ENCODE data around the gene TOM1. TPM values are rescaled to one million over a fixed set of nuclear protein-coding genes. Genes with fewer than 3 reads are reported as not detected.

Gene TOM1
- total RNA-seq, 1 donor from 2014 or later, result 120 TPM

DNA sequence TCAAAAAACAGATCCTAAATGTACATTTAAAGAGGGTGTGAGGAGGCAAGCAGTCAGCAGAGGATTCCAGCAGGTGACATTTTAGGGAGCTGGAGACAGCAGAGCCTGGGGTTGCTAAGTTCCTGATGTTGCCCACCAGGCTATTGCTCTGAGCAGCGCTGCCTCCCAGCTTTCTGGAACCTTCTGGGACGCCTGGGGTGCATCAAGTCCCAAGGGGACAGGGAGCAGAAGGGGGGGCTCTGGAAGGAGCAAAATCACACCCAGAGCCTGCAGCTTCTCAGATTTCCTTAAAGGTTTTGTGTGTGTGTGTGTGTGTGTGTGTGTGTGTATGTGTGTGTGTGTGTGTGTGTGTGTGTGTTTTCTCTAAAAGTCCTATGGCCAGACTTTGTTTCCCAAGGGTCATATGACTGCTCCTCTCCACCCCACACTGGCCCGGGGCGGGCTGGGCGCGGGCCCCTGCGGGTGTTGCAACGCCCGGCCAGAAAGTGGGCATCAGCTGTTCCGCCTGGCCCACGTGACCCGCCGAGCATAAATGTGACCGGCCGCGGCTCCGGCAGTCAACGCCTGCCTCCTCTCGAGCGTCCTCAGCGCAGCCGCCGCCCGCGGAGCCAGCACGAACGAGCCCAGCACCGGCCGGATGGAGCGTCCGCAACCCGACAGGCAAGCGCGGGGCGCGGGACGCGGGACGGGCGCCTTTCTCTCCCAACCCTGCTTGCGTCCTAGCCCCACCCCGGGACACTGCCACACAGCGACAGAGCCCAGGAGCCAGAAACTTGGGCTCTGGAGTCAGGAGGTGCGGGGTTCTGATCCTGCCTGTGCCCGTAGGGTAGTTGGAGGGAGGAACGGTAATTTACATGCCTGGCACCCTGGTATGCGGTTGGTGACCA, 81.1 kb downstream of the TOM1 start, which contains the start of gene HMOX1:
Gene HMOX1 (plus strand): TSS at position 560 of the 887 bp plus-strand sequence. CDS start 78 bp downstream, at position 638.
- Histone ChIP-seq H3K4me3 (peak within 1 kb of the TSS; percentile 50 to 57), H3K27ac (peak within 1 kb of the TSS; percentile 75), H3K36me3 (no peaks in the 10 kb centered on the region), H3K27me3 (no peaks in the 10 kb centered on the region), H3K4me1 (peaks cover 33% of the 10 kb centered on the region), H3K9me3 (no peaks in the 10 kb centered on the region)
- DNase-seq (ENCODE audit: extremely low spot score in 2 of 2), result peak in 1 of 2 donors; percentile 95
- intact Hi-C loops (cut with DNase I), result no loop called here
- TF ChIP-seq, protein P1, sequence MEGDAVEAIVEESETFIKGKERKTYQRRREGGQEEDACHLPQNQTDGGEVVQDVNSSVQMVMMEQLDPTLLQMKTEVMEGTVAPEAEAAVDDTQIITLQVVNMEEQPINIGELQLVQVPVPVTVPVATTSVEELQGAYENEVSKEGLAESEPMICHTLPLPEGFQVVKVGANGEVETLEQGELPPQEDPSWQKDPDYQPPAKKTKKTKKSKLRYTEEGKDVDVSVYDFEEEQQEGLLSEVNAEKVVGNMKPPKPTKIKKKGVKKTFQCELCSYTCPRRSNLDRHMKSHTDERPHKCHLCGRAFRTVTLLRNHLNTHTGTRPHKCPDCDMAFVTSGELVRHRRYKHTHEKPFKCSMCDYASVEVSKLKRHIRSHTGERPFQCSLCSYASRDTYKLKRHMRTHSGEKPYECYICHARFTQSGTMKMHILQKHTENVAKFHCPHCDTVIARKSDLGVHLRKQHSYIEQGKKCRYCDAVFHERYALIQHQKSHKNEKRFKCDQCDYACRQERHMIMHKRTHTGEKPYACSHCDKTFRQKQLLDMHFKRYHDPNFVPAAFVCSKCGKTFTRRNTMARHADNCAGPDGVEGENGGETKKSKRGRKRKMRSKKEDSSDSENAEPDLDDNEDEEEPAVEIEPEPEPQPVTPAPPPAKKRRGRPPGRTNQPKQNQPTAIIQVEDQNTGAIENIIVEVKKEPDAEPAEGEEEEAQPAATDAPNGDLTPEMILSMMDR (IDR thresholded peaks at IDR 0.05), result no peak
- peak; percentile 81 to 91 for TF ChIP-seq POLR2AphosphoS5 (IDR thresholded peaks at IDR 0.05; ENCODE audit: insufficient read depth in 1 of 2, low read depth in 1 of 2)

DNA sequence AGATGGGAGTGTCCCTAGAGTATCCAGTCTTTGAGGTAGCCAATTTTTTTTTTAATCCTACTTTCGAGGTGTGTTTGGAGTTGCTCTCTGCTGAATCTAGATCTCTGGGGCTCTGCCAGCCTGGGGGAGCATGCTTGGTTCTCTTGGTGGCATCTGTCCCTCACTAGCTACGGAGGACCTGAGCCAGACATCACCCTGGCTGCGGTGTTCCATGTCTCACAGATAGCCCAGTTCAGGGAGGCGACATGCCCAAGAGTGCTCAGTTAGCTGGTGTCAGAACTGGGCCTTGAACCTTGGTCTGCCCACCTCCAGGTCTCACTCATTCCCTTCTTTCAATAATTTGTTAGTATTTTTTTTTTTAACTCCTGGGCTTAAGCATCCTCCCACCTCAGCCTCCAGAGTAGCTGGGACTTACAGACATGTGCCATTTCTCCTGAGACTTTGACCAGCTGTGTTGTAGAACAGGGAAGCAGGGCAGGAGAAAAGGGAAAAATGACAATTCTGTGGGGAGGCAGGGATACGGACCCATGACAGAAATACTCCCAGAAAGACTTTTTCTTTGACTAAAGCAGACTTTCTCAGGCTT, 81.8 kb downstream of the TOM1 start:
- H3K4me3 ChIP-seq, result peak overlapping the region; percentile 50 to 57
- H3K36me3 ChIP-seq, result peaks cover 0 to 1% of the 10 kb centered on the region in 2 donors
- TF ChIP-seq, protein P1 (IDR thresholded peaks at IDR 0.05), result no peak
- TF ChIP-seq POLR2A (IDR thresholded peaks at IDR 0.05) (no peak), POLR2AphosphoS5 (IDR thresholded peaks at IDR 0.05; ENCODE audit: insufficient read depth in 1 of 2, low read depth in 1 of 2) (no peak)
- no peak for DNase-seq (ENCODE audit: extremely low spot score in 2 of 2)
- H3K9me3 ChIP-seq, result no peaks in the 10 kb centered on the region
- no peaks in the 10 kb centered on the region for H3K27me3 ChIP-seq
- H3K27ac ChIP-seq, result peak overlapping the region; percentile 75
- intact Hi-C loops (cut with DNase I), result no loop called here
- H3K4me1 ChIP-seq, result peaks cover 28% of the 10 kb centered on the region

DNA sequence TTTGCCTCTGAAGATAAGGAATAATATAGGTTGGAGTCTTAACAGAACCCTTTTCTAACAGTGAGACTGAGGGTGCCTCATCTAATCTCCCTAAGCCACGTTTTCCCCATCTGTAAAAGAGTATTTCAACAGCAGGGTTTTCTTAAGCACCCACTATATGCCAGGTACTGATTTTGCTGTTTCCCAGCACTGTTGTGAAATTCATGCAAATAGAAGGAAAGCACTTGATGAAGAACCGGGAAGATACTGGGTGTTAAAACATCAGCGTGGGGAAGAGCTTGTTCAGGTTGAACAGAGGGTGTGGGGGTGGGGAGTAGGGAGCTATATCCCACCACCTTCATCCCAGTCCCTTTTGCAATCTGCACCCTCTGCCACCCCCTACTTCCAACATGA, 84.0 kb downstream of the TOM1 start:
- Histone ChIP-seq H3K4me3 (no peak overlapping the region), H3K9me3 (no peaks in the 10 kb centered on the region), H3K27ac (no peak overlapping the region), H3K36me3 (peaks cover 0 to 12% of the 10 kb centered on the region in 2 donors), H3K4me1 (peaks cover 14% of the 10 kb centered on the region), H3K27me3 (no peaks in the 10 kb centered on the region)
- intact Hi-C loops (cut with DNase I), result no loop called here
- DNase-seq (ENCODE audit: extremely low spot score in 2 of 2), result no peak
- TF ChIP-seq POLR2AphosphoS5 (IDR thresholded peaks at IDR 0.05; ENCODE audit: insufficient read depth in 1 of 2, low read depth in 1 of 2), result no peak
- no peak for TF ChIP-seq POLR2A (IDR thresholded peaks at IDR 0.05)
- TF ChIP-seq, protein P1 (IDR thresholded peaks at IDR 0.05), result no peak

DNA sequence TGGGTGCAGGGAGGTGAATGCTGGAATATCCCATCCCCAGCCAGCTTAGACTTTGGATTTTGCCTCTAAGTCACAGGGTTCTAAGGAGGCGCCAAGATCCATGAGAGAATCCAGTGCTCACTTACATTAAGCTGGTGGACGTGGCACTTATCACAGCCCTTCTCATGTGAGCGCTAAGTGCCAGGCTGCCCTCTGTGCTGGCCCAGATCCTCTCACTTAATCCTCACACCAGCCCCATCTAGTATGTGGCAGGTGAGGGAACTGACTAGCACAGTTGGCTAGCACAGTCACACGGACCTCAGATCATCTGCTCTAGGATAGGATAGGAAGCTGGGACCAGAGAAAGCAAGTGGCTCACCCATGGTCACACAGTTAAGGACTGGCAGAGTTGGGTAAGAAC, 84.8 kb downstream of the TOM1 start:
- TF ChIP-seq POLR2A (IDR thresholded peaks at IDR 0.05) (no peak), POLR2AphosphoS5 (IDR thresholded peaks at IDR 0.05; ENCODE audit: insufficient read depth in 1 of 2, low read depth in 1 of 2) (no peak)
- TF ChIP-seq, protein P1 (IDR thresholded peaks at IDR 0.05), result no peak
- intact Hi-C loops (cut with DNase I), result no loop called here

More for the DNA sequence above, 84.8 kb downstream of the TOM1 start:
- no peaks in the 10 kb centered on the region for H3K9me3 ChIP-seq
- H3K4me3 ChIP-seq, result no peak overlapping the region
- peaks cover 14% of the 10 kb centered on the region for H3K4me1 ChIP-seq
- H3K36me3 ChIP-seq, result peaks cover 0 to 12% of the 10 kb centered on the region in 2 donors
- no peak overlapping the region for H3K27ac ChIP-seq
- no peaks in the 10 kb centered on the region for H3K27me3 ChIP-seq
- DNase-seq (ENCODE audit: extremely low spot score in 2 of 2), result no peak
